ENCODE results near the gene ACSL5. TPM values are rescaled to one million over a fixed set of nuclear protein-coding genes. Genes with fewer than 3 reads are reported as not detected.
"Not testable (repeated sequence)": the region's sequence is repeated elsewhere in the genome, so short reads cannot be mapped to it uniquely, and the experiment has no call there.

Gene ACSL5
- total and polyA plus RNA-seq, 2 of the 8 experiments (the other 6 are each of a cell fraction or from before 2014, with no cell fraction given), result not detected

DNA sequence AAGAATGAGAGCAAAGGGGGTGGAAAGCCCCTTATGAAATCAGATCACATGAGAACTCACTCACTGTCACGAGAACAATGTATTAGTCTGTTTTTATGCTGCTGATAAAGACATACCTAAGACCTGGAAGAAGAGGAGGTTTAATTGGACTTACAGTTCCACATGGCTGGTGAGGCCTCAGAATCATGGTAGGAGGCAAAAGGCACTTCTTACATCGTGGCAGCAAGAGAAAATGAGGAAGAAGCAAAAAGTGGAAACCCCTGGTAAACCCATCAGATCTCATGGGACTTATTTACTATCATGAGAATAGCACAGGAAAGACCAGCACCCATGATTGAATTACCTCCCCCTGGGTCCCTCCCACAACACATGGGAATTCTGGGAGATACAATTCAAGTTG lies 32.9 kb downstream of the ACSL5 start:
- CTCF ChIA-PET (ENCODE audit: partially characterized antibody), result interaction anchor here (1.0 kb wide), 1 partner anchor 50 kb away, joined by 3 read pairs; no protein-coding TSS in a partner anchor
- POLR2A ChIA-PET (ENCODE audit: partially characterized antibody); H3K4me2 ChIP-seq (ENCODE audit: insufficient read depth in 1 of 2, low read depth in 2 of 2, low read length in 2 of 2); H3K4ac ChIP-seq (replicated peaks; ENCODE audit: insufficient read length, low read depth, low read length); H3K9ac ChIP-seq (replicated peaks in 1 of 4; ENCODE audit: extremely low read depth in 1 of 4, low read depth in 3 of 4, low read length in 3 of 4); H3K23ac ChIP-seq (ENCODE audit: insufficient read length); FAIRE-seq; H3K4me3 ChIP-seq (ENCODE audit: extremely low read depth in 1 of 4, insufficient read depth in 2 of 4, low read depth in 3 of 4, low read length in 4 of 4); H2BK120ac ChIP-seq (replicated peaks; ENCODE audit: low read depth, low read length); H3K9me3 ChIP-seq (ENCODE audit: insufficient read depth in 2 of 2, low read depth in 1 of 2, low read length in 1 of 2); H3K27ac ChIP-seq (ENCODE audit: low read depth, low read length); H2BK12ac ChIP-seq (ENCODE audit: low read depth, low read length); H2BK15ac ChIP-seq (ENCODE audit: low read length); H3K4me1 ChIP-seq (replicated peaks in 1 of 4; ENCODE audit: control insufficient read depth in 3 of 4, insufficient read depth in 4 of 4, low read length in 3 of 4); H2BK20ac ChIP-seq (ENCODE audit: low read length); H2AK5ac ChIP-seq (ENCODE audit: low read depth, low read length); H3K36me3 ChIP-seq (ENCODE audit: control insufficient read depth in 2 of 4, insufficient read depth in 4 of 4, low read length in 3 of 4); H3K23me2 ChIP-seq (ENCODE audit: low read depth, low read length); H3K79me2 ChIP-seq (ENCODE audit: control insufficient read depth in 1 of 2, insufficient read depth in 2 of 2, low read length in 2 of 2); H3K14ac ChIP-seq (ENCODE audit: insufficient read length); H2BK5ac ChIP-seq (ENCODE audit: low read depth, low read length); H3K79me1 ChIP-seq (ENCODE audit: low read depth, low read length); DNase-seq (ENCODE audit: low read depth in 1 of 2, low spot score in 2 of 2); H2AFZ ChIP-seq (ENCODE audit: low read length); H4K20me1 ChIP-seq (replicated peaks in 1 of 2; ENCODE audit: control insufficient read depth in 1 of 2, insufficient read depth in 2 of 2, low read length in 2 of 2); H3K27me3 ChIP-seq (replicated peaks in 1 of 4; ENCODE audit: control insufficient read depth in 3 of 4, extremely low read depth in 1 of 4, insufficient read depth in 3 of 4, low read length in 3 of 4); H4K91ac ChIP-seq (replicated peaks; ENCODE audit: insufficient read length, low read length); H3K56ac ChIP-seq (replicated peaks; ENCODE audit: insufficient read length, low read depth, low read length); H4K5ac ChIP-seq (ENCODE audit: insufficient read length, low read depth, low read length); H4K8ac ChIP-seq (ENCODE audit: extremely low read depth, insufficient read depth, low read length); H3K18ac ChIP-seq (ENCODE audit: extremely low read depth, low read length): not testable (repeated sequence)
- WGBS, 2 experiments (ENCODE audit: extremely low coverage in 1 of 2, insufficient coverage in 1 of 2, insufficient read length in 1 of 2, insufficient replicate concordance in 2 of 2, low coverage in 1 of 2, low lambda C conversion rate in 2 of 2, missing lambda C conversion rate in 1 of 2), result 95% methylated on average over 2 of the region's 2 CpGs; no CpG with 5 or more reads in 1 of the 2 experiments
